Body of pancreas (tissue), 4 donors: ENCODE data around the gene CLEC3A.

Source experiments
- CTCF ChIP-seq, 7 experiments: fragments of 450-650 bp in 4 of 7; fragments of 200-600 bp in 3 of 7; sonication (generic) in 3 of 7; IDR thresholded peaks; one replicate each; pipeline ENCODE4 v1.5.1; 2016 to 2019; ENCODE audit warnings: antibody characterized with exemption in 7 of 7
- POLR2A ChIP-seq, 3 donors: fragments of 450-650 bp; IDR thresholded peaks; one replicate each; pipeline ENCODE4 v1.6.1; 2016; ENCODE audit warnings: antibody characterized with exemption in 3 of 3, mild to moderate bottlenecking in 2 of 3

- TF ChIP-seq CTCF (IDR thresholded peaks at IDR 0.05) (no peak), POLR2A (IDR thresholded peaks at IDR 0.05) (no peak)
These were observed 26.4 kb upstream of the CLEC3A start for GRCh38 chr16:77995843-77996455.
